Measurements from ENCODE around the gene TUFT1.

The TUFT1 gene

GRCh38 chr1:151540021-151540981 is at the start of gene TUFT1:
TUFT1 (plus strand) TSS chr1:151540309; CDS start chr1:151540367, 58 bp downstream.
- peak within 1 kb of the TSS; percentile 60 for H3K27ac Mint-ChIP-seq
- no peak for TF ChIP-seq CTCF (IDR thresholded peaks at IDR 0.05)

GRCh38 chr1:151491641-151492040 is 48.5 kb upstream of the TUFT1 start:
- peak overlapping the region; percentile 10 for H3K27ac Mint-ChIP-seq

More at GRCh38 chr1:151540021-151540981, at the start of gene TUFT1:
- H3K27me3 Mint-ChIP-seq (ENCODE audit: low read depth, poor library complexity): no peaks in the 10 kb centered on the region
- H3K4me3 Mint-ChIP-seq: peak within 1 kb of the TSS; percentile 94
- peaks cover 26% of the 10 kb centered on the region for H3K4me1 Mint-ChIP-seq
- DNase-seq: peak; percentile 98
- no peaks in the 10 kb centered on the region for H3K36me3 Mint-ChIP-seq (ENCODE audit: low read depth)
- no peaks in the 10 kb centered on the region for H3K9me3 Mint-ChIP-seq

GRCh38 chr1:151492120-151492519 is 48.0 kb upstream of the TUFT1 start:
- DNase-seq: no peak
- no peak for TF ChIP-seq CTCF (IDR thresholded peaks at IDR 0.05)
- Mint-ChIP-seq H3K9me3 (no peaks in the 10 kb centered on the region), H3K27me3 (ENCODE audit: low read depth, poor library complexity) (peaks cover 23% of the 10 kb centered on the region), H3K4me3 (no peak overlapping the region), H3K27ac (no peak overlapping the region), H3K36me3 (ENCODE audit: low read depth) (no peaks in the 10 kb centered on the region), H3K4me1 (peaks cover 8% of the 10 kb centered on the region)

More at GRCh38 chr1:151491641-151492040, 48.5 kb upstream of the TUFT1 start:
- H3K27me3 Mint-ChIP-seq (ENCODE audit: low read depth, poor library complexity): peaks cover 23% of the 10 kb centered on the region
- H3K36me3 Mint-ChIP-seq (ENCODE audit: low read depth): no peaks in the 10 kb centered on the region
- DNase-seq: no peak
- TF ChIP-seq CTCF (IDR thresholded peaks at IDR 0.05): no peak
- H3K4me1 Mint-ChIP-seq: peaks cover 8% of the 10 kb centered on the region
- H3K9me3 Mint-ChIP-seq: no peaks in the 10 kb centered on the region
- no peak overlapping the region for H3K4me3 Mint-ChIP-seq

- no peak overlapping the region for H3K27ac Mint-ChIP-seq
- no peak for TF ChIP-seq CTCF (IDR thresholded peaks at IDR 0.05)
- H3K9me3 Mint-ChIP-seq: no peaks in the 10 kb centered on the region
- H3K4me3 Mint-ChIP-seq: no peak overlapping the region
- H3K4me1 Mint-ChIP-seq: peaks cover 8% of the 10 kb centered on the region
- peaks cover 19% of the 10 kb centered on the region for H3K27me3 Mint-ChIP-seq (ENCODE audit: low read depth, poor library complexity)
- no peak for DNase-seq
- H3K36me3 Mint-ChIP-seq (ENCODE audit: low read depth): no peaks in the 10 kb centered on the region
Measured at GRCh38 chr1:151493042-151493441, 47.1 kb upstream of the TUFT1 start.

- H3K9me3 Mint-ChIP-seq: no peaks in the 10 kb centered on the region
- H3K36me3 Mint-ChIP-seq (ENCODE audit: low read depth): no peaks in the 10 kb centered on the region
- peaks cover 8% of the 10 kb centered on the region for H3K4me1 Mint-ChIP-seq
- H3K27me3 Mint-ChIP-seq (ENCODE audit: low read depth, poor library complexity): peaks cover 23% of the 10 kb centered on the region
- H3K27ac Mint-ChIP-seq: no peak overlapping the region
- TF ChIP-seq CTCF (IDR thresholded peaks at IDR 0.05): no peak
- H3K4me3 Mint-ChIP-seq: no peak overlapping the region
- no peak for DNase-seq
Measured at GRCh38 chr1:151494741-151495281, 45.3 kb upstream of the TUFT1 start.
